Mucosa of gallbladder (tissue), 1 donor: Measurements from ENCODE around the gene RRM1. TPM values are rescaled to one million over a fixed set of nuclear protein-coding genes. Genes with fewer than 3 reads are reported as not detected.
A peak's percentile ranks its signal among the peaks of the same experiment; 100 is the strongest.
"Not testable (repeated sequence)": the region's sequence is repeated elsewhere in the genome, so short reads cannot be mapped to it uniquely, and the experiment has no call there.

Experiments used
- DNase-seq: peaks from one replicate; pipeline ENCODE4 v3.0.0-alpha.2; 2020; ENCODE audit warnings: low spot score
- total RNA-seq: library from RNA; stranded (reverse); gene quantifications from one replicate; pipeline ENCODE4 v1.2.1, GENCODE V29; 2021
- donor health status: DM: no; HTN: no; CAD: no.

The RRM1 gene
- 34.6 TPM for total RNA-seq

- DNase-seq, result peak; percentile 95
Observed at GRCh38 chr11:4094348-4095291, at the start of gene RRM1. Gene RRM1 (plus strand): TSS chr11:4094799. CDS start chr11:4095013, 214 bp downstream.

- no peak for DNase-seq
Observed at GRCh38 chr11:4044976-4045646, 49.5 kb upstream of the RRM1 start.

DNA sequence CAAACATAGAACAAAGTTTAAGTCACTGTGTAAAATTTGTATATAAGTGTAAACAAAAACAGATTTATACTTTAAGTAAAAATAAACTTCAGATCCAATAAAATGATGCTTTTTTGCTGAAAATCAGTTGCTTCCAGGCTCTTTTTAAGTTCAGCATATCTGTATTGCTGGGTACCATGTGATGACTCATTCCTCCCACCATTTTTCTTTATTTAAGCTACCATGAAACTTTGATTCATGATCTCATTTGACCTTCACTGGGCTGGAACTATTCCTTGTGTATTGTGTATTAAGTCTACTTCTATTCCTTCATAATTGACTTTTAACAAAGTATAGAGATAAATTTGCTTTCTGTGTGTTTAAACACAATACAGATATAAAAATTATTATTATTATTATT, 46.3 kb upstream of the RRM1 start:
- DNase-seq, result no peak

GRCh38 chr11:4049006-4049405, 45.6 kb upstream of the RRM1 start:
- no peak for DNase-seq

DNA sequence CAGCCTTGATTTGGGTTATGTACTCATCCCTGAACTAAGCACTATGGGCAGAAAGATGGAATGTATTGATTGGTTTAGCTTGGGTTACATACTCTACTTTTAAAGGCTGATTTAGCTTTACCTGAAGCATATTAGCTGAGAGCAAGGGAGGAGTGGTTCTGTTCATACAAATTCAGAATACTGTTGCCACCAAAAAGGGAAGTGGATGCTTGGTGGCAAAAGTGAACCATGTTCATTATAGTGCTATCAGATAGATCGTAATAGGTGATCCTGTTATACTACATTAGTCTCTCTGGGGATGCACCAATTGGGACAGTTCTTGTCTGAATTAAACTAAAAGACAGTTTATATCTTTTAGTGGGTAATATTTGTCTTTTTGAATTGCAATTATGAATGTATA, 44.5 kb upstream of the RRM1 start:
- DNase-seq, result no peak

DNA sequence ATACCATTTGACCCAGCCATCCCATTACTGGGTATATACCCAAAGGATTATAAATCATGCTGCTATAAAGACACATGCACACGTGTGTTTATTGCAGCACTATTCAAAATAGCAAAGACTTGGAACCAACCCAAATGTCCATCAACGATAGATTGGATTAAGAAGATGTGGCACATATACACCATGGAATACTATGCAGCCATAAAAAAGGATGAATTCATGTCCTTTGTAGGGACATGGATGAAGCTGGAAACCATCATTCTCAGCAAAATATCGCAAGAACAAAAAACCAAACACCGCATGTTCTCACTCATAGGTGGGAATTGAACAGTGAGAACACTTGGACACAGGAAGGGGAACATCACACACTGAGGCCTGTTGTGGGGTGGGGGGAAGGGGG, 41.4 kb upstream of the RRM1 start:
- not testable (repeated sequence) for DNase-seq

- DNase-seq, result no peak
Observed at GRCh38 chr11:4054643-4055042, 40.0 kb upstream of the RRM1 start.

GRCh38 chr11:4059424-4059823, 35.2 kb upstream of the RRM1 start:
- no peak for DNase-seq

DNA sequence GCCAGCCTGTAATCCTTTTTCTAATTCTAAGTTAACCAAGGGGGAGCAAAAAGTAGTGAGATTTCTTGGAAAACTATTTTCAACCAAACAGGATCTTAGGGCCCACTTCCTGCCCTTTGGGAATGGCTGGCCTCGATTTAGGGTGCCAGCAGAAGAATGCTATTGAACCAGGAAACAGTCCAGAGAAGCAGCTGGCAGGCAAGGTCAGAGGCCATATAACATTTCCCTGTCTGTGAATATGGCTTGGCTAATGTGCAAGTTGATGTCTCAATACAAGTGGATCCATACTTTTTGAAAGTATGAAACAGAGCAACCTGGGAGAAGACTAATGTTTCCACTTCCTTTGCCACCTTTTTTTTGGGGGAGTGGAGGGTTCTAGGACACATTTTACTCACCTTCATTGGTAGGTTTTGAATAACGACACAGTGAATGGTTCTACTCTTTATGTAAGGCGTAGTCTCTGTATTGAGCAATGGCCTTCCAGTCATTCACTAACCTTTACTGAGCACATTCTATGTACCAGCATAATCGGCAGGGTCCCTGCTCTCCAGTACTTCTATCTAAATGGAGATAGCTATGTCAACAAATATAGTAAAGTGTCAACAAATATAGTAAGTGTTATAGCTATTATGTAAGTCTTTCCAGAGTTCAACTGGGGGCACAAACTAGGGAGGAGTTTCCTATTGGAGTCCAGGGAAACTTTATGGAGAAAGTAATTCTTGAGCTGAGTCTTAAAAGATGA, 34.2 kb upstream of the RRM1 start:
- DNase-seq, result no peak

- DNase-seq, result no peak
Observed at GRCh38 chr11:4061700-4062099, 32.9 kb upstream of the RRM1 start.

DNA sequence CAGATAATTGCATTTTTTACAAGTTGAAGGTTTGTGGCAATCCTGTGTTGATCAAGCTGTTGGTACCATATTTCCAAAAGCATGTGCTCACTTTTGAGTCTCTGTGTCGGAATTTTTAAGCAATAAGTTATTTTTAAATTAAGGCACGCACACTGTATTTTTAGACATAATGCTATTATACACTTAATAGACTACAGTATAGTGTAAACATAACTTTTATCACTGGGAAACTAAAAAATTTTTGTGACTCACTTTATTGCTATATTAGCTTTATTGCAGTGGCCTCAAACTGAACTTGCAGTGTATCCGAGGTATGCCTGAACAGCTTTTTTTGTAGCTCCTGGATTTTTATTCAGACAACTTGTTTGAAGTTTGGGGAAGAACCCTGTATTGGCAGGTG, 31.3 kb upstream of the RRM1 start:
- DNase-seq, result no peak

GRCh38 chr11:4064278-4064955, 30.2 kb upstream of the RRM1 start:
- no peak for DNase-seq

- no peak for DNase-seq
Observed at GRCh38 chr11:4065086-4065485, 29.5 kb upstream of the RRM1 start.

GRCh38 chr11:4065601-4066377, 28.8 kb upstream of the RRM1 start:
- DNase-seq, result no peak

- DNase-seq, result no peak
Observed at GRCh38 chr11:4066910-4067309, 27.7 kb upstream of the RRM1 start.

GRCh38 chr11:4068962-4069361, 25.6 kb upstream of the RRM1 start:
- no peak for DNase-seq

DNA sequence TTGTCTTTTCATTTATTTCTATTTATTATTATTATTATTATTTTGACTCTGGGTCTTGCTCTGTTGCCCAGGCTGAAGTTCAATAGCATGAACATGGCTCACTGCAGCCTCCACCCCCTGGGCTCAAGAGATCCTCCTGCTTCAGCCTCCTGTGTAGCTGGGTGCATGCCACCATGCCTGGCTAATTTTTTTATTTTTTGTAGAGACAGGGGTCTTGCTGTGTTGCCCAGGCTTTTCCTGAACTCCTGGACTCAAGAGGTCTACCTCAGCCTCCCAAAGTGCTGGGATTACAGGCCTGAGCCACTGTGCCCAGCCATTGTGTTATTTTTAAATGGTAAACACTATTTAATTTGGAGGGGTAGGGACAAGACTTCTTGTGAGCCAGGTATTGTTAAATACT, 23.3 kb upstream of the RRM1 start:
- no peak for DNase-seq

- DNase-seq, result no peak
Observed at GRCh38 chr11:4071914-4072313, 22.7 kb upstream of the RRM1 start.

GRCh38 chr11:4072668-4073285, 21.8 kb upstream of the RRM1 start:
- peak; percentile 66 for DNase-seq

GRCh38 chr11:4074266-4074665, 20.3 kb upstream of the RRM1 start:
- no peak for DNase-seq

- DNase-seq, result no peak
Observed at GRCh38 chr11:4076774-4077173, 17.8 kb upstream of the RRM1 start.
